CD14-positive monocyte (primary cell): ENCODE measurements around the gene KCNB1. TPM values are rescaled to one million over a fixed set of nuclear protein-coding genes. Genes with fewer than 3 reads are reported as not detected.

Experiments
- DNase-seq, 3 donors: peaks; one replicate each; pipeline ENCODE4 v3.0.0-alpha.2; 2011 to 2022
- H2AFZ ChIP-seq: 2 replicates; pipeline ENCODE4 v1.6.0; 2012; ENCODE audit warnings: mild to moderate bottlenecking, low read depth, low read length, inconsistent platforms; ENCODE audit not compliant: insufficient read depth, poor library complexity, severe bottlenecking
- H3K27ac ChIP-seq, 2 donors: 1 replicate in 1 of 2; 2 replicates in 1 of 2; pipeline ENCODE4 v1.5.1; 2012 to 2013; ENCODE audit warnings: low read length in 2 of 2, control low read depth in 1 of 2, inconsistent platforms in 1 of 2, low read depth in 1 of 2, mild to moderate bottlenecking in 1 of 2
- H3K27me3 ChIP-seq, 2 donors: one replicate each; pipeline versions ENCODE4 v1.6.0 to v1.6.1; 2011 to 2013; ENCODE audit warnings: low read length in 2 of 2; ENCODE audit not compliant: control insufficient read depth in 2 of 2, insufficient read depth in 2 of 2
- H3K36me3 ChIP-seq, 2 donors: replicated peaks in 1 of 2; 1 replicate in 1 of 2; 2 replicates in 1 of 2; pipeline versions ENCODE4 v1.5.1 to v1.6.1; 2012 to 2013; ENCODE audit warnings: low read length in 2 of 2, control low read depth in 1 of 2, inconsistent platforms in 1 of 2, mild to moderate bottlenecking in 1 of 2; ENCODE audit not compliant: insufficient read depth in 2 of 2, control insufficient read depth in 1 of 2
- H3K4me1 ChIP-seq, 2 donors: 1 replicate in 1 of 2; 2 replicates in 1 of 2; pipeline versions ENCODE4 v1.5.1 to v1.6.1; 2012 to 2013; ENCODE audit warnings: low read length in 2 of 2, control low read depth in 1 of 2, inconsistent platforms in 1 of 2, mild to moderate bottlenecking in 1 of 2, moderate library complexity in 1 of 2; ENCODE audit not compliant: insufficient read depth in 2 of 2, control insufficient read depth in 1 of 2
- H3K4me2 ChIP-seq: replicated peaks from 2 replicates; pipeline ENCODE3; 2012; ENCODE audit warnings: low read length, moderate library complexity, mild to moderate bottlenecking; ENCODE audit not compliant: poor library complexity, severe bottlenecking; ENCODE audit errors: extremely low read depth
- H3K4me3 ChIP-seq, 3 experiments: fragments of 200-600 bp in 1 of 3; sonication (generic) in 1 of 3; replicated peaks in 1 of 3; 1 replicate in 2 of 3; 2 replicates in 1 of 3; pipeline ENCODE4 v1.5.1; 2011 to 2013; ENCODE audit warnings: low read length in 3 of 3, mild to moderate bottlenecking in 3 of 3, control low read depth in 2 of 3, low read depth in 2 of 3, inconsistent platforms in 1 of 3, moderate library complexity in 1 of 3
- H3K79me2 ChIP-seq: 2 replicates; pipeline ENCODE4 v1.6.0; 2012; ENCODE audit warnings: mild to moderate bottlenecking, control low read depth, inconsistent platforms, low read length, moderate library complexity; ENCODE audit not compliant: insufficient read depth
- H3K9ac ChIP-seq: 2 replicates; pipeline ENCODE4 v1.6.0; 2017; ENCODE audit warnings: low read length, mild to moderate bottlenecking; ENCODE audit not compliant: insufficient read depth, poor library complexity, severe bottlenecking
- H3K9me3 ChIP-seq, 2 donors: replicated peaks in 1 of 2; 1 replicate in 1 of 2; 2 replicates in 1 of 2; pipeline versions ENCODE4 v1.5.1 to v1.6.1; 2012 to 2013; ENCODE audit warnings: low read length in 2 of 2, control low read depth in 1 of 2; ENCODE audit not compliant: control insufficient read depth in 1 of 2, insufficient read depth in 1 of 2
- H4K20me1 ChIP-seq: 2 replicates; pipeline ENCODE4 v1.6.0; 2012; ENCODE audit warnings: mild to moderate bottlenecking, low read length, control low read depth, moderate library complexity; ENCODE audit not compliant: insufficient read depth
- H3K27ac Mint-ChIP-seq, 7 donors: one replicate each; pipeline ENCODE4 v1.8.0; 2020; ENCODE audit warnings: mild to moderate bottlenecking in 7 of 7, mixed read lengths in 7 of 7, moderate library complexity in 6 of 7, inconsistent platforms in 2 of 7
- H3K27me3 Mint-ChIP-seq, 3 donors: one replicate each; pipeline ENCODE4 v1.8.0; 2021 to 2022; ENCODE audit warnings: low read depth in 3 of 3, mild to moderate bottlenecking in 3 of 3, mixed read lengths in 3 of 3, moderate library complexity in 3 of 3, inconsistent platforms in 1 of 3
- H3K36me3 Mint-ChIP-seq, 2 donors: one replicate each; pipeline ENCODE4 v1.8.0; 2020; ENCODE audit warnings: mixed read lengths in 2 of 2, inconsistent platforms in 1 of 2, mild to moderate bottlenecking in 1 of 2
- H3K4me1 Mint-ChIP-seq: one replicate; pipeline ENCODE4 v1.8.0; 2020; ENCODE audit warnings: mild to moderate bottlenecking, mixed read lengths
- H3K4me3 Mint-ChIP-seq, 2 donors: one replicate each; pipeline ENCODE4 v1.8.0; 2020; ENCODE audit warnings: mild to moderate bottlenecking in 2 of 2, mixed read lengths in 2 of 2, moderate library complexity in 1 of 2
- H3K9me3 Mint-ChIP-seq, 7 donors: one replicate each; pipeline ENCODE4 v1.8.0; 2020 to 2022; ENCODE audit warnings: mixed read lengths in 7 of 7, mild to moderate bottlenecking in 6 of 7, moderate library complexity in 6 of 7, inconsistent platforms in 2 of 7
- WGBS: methylation state at CpG from one replicate; pipeline ENCODE4 v1.1.5; 2013; ENCODE audit warnings: missing lambda C conversion rate; ENCODE audit not compliant: insufficient coverage; 5-methylcytosine and 5-hydroxymethylcytosine counted together
- intact Hi-C, 2 donors: fragments of 100-400 bp; cut with micrococcal nuclease; formaldehyde crosslinking; loops; one replicate each; pipeline versions ENCODE4 v1.15.0 to v1.15.1; 2023
- polyA plus RNA-seq, 3 donors: library from polyadenylated mRNA; depleted of rRNA in 1 of 3; unstranded in 2 of 3; stranded (reverse) in 1 of 3; fragments of 300-500 nt in 2 of 3; fragments of >200 nt in 1 of 3; fragmentation: Illumina TruSeq in 2 of 3; gene quantifications; 1 replicate in 2 of 3; 2 replicates in 1 of 3; pipeline ENCODE4 v1.2.3, GENCODE V29; 2012 to 2021
- TF ChIP-seq, protein P1 (sequence below): fragments of 200-600 bp; IDR thresholded peaks from one replicate; pipeline ENCODE4 v1.8.0; 2022; ENCODE audit warnings: antibody characterized with exemption, mild to moderate bottlenecking

Gene KCNB1
- polyA plus RNA-seq, 3 donors: not detected

GRCh38 chr20:49380337-49380780 is 102.1 kb downstream of the KCNB1 start:
- no peaks in the 10 kb centered on the region for H4K20me1 ChIP-seq
- Mint-ChIP-seq H3K4me3 (no peak overlapping the region), H3K9me3 (peaks cover 0 to 5% (median 0%) of the 10 kb centered on the region in 7 donors), H3K36me3 (no peaks in the 10 kb centered on the region), H3K4me1 (peaks cover 2% of the 10 kb centered on the region), H3K27ac (no peak overlapping the region), H3K27me3 (peaks cover 6 to 16% (median 8%) of the 10 kb centered on the region in 3 donors)
- no peaks in the 10 kb centered on the region for H3K27me3 ChIP-seq
- H3K4me1 ChIP-seq: no peaks in the 10 kb centered on the region
- H3K79me2 ChIP-seq: no peaks in the 10 kb centered on the region
- H3K4me2 ChIP-seq: no peak overlapping the region
- H2AFZ ChIP-seq: no peak overlapping the region
- TF ChIP-seq, protein P1, sequence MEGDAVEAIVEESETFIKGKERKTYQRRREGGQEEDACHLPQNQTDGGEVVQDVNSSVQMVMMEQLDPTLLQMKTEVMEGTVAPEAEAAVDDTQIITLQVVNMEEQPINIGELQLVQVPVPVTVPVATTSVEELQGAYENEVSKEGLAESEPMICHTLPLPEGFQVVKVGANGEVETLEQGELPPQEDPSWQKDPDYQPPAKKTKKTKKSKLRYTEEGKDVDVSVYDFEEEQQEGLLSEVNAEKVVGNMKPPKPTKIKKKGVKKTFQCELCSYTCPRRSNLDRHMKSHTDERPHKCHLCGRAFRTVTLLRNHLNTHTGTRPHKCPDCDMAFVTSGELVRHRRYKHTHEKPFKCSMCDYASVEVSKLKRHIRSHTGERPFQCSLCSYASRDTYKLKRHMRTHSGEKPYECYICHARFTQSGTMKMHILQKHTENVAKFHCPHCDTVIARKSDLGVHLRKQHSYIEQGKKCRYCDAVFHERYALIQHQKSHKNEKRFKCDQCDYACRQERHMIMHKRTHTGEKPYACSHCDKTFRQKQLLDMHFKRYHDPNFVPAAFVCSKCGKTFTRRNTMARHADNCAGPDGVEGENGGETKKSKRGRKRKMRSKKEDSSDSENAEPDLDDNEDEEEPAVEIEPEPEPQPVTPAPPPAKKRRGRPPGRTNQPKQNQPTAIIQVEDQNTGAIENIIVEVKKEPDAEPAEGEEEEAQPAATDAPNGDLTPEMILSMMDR: no peak
- H3K27ac ChIP-seq: no peak overlapping the region
- no peaks in the 10 kb centered on the region for H3K36me3 ChIP-seq
- DNase-seq: no peak
- H3K4me3 ChIP-seq: no peak overlapping the region
- intact Hi-C loops: no loop called here
- no CpG with 5 or more reads among the region's 6 CpGs for WGBS
- no peak overlapping the region for H3K9ac ChIP-seq
- no peaks in the 10 kb centered on the region for H3K9me3 ChIP-seq

DNA sequence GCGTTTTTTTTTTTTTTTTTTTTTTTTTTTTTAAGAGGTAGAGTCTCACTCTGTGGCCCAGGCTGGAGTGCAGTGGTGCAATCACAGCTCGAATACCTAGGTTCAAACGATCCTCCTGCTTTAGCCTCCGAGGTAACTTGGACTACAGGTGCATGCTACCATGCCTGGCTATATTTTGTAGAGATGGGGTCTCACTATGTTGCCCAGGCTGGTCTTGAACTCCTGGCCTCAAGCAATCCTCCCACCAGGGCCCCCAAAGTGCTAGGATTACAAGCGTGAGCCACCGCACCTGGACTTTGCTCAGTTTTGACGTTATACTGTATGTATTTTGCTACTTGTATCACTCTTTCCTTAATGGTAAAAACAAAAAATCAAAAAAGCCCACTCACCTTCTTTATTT is 103.1 kb downstream of the KCNB1 start:
- Mint-ChIP-seq H3K9me3 (peaks cover 0 to 5% (median 0%) of the 10 kb centered on the region in 7 donors), H3K4me3 (no peak overlapping the region), H3K36me3 (no peaks in the 10 kb centered on the region), H3K27me3 (peaks cover 5 to 20% (median 6%) of the 10 kb centered on the region in 3 donors), H3K4me1 (no peaks in the 10 kb centered on the region), H3K27ac (no peak overlapping the region)
- Histone ChIP-seq H3K36me3 (no peaks in the 10 kb centered on the region), H4K20me1 (no peaks in the 10 kb centered on the region), H3K9ac (no peak overlapping the region), H2AFZ (no peak overlapping the region), H3K27me3 (no peaks in the 10 kb centered on the region), H3K4me1 (no peaks in the 10 kb centered on the region), H3K4me3 (no peak overlapping the region), H3K79me2 (no peaks in the 10 kb centered on the region), H3K9me3 (no peaks in the 10 kb centered on the region), H3K4me2 (no peak overlapping the region), H3K27ac (no peak overlapping the region)
- 95% methylated on average over 3 of the region's 7 CpGs for WGBS
- intact Hi-C loops: no loop called here
- TF ChIP-seq, protein P1: no peak
- no peak for DNase-seq
